ENCODE measurements around the gene SRRM2. TPM values are rescaled to one million over a fixed set of nuclear protein-coding genes. Genes with fewer than 3 reads are reported as not detected.
A peak's percentile ranks its signal among the peaks of the same experiment; 100 is the strongest.

Gene SRRM2
- total RNA-seq, 2 experiments from 2014 or later = 501 to 511 TPM

GRCh38 chr16:2815299-2815771, 62.9 kb downstream of the SRRM2 start:
- Mint-ChIP-seq H3K36me3 (ENCODE audit: low read depth) (no peaks in the 10 kb centered on the region), H3K27ac (no peak overlapping the region), H3K4me1 (ENCODE audit: low read depth) (peaks cover 3% of the 10 kb centered on the region), H3K9me3 (ENCODE audit: insufficient read depth) (no peaks in the 10 kb centered on the region), H3K4me3 (no peak overlapping the region), H3K27me3 (ENCODE audit: low read depth) (peaks cover under 1% of the 10 kb centered on the region)
- no peak for DNase-seq
- no peak for ATAC-seq
- POLR2A ChIA-PET = no interaction called here
- CTCF ChIA-PET = interaction anchor here (1.3 kb wide), 1 partner anchor 53 kb away, joined by 6 read pairs; no protein-coding TSS in a partner anchor

GRCh38 chr16:2816751-2817339, 64.4 kb downstream of the SRRM2 start, which contains the start of gene PRSS21:
Gene PRSS21 (plus strand): TSS chr16:2817237. CDS start chr16:2817269, 32 bp downstream.
- H3K9me3 Mint-ChIP-seq (ENCODE audit: insufficient read depth) = no peaks in the 10 kb centered on the region
- H3K4me1 Mint-ChIP-seq (ENCODE audit: low read depth) = peaks cover 3% of the 10 kb centered on the region
- peak within 1 kb of the TSS; percentile 25 for H3K27ac Mint-ChIP-seq
- H3K27me3 Mint-ChIP-seq (ENCODE audit: low read depth) = no peaks in the 10 kb centered on the region
- peak within 1 kb of the TSS; percentile 18 for H3K4me3 Mint-ChIP-seq
- ChIA-PET POLR2A (no interaction called here), CTCF (interaction anchor here (1.0 kb wide), 1 partner anchor 51 kb away, joined by 3 read pairs; no protein-coding TSS in a partner anchor)
- no peaks in the 10 kb centered on the region for H3K36me3 Mint-ChIP-seq (ENCODE audit: low read depth)
- ATAC-seq (peak; percentile 66), DNase-seq (peak; percentile 38)

GRCh38 chr16:2817340-2818271, 65.2 kb downstream of the SRRM2 start:
- Mint-ChIP-seq H3K27me3 (ENCODE audit: low read depth) (no peaks in the 10 kb centered on the region), H3K4me3 (peak overlapping the region; percentile 18), H3K27ac (peak overlapping the region; percentile 57), H3K9me3 (ENCODE audit: insufficient read depth) (no peaks in the 10 kb centered on the region), H3K4me1 (ENCODE audit: low read depth) (no peaks in the 10 kb centered on the region), H3K36me3 (ENCODE audit: low read depth) (no peaks in the 10 kb centered on the region)
- peak; percentile 43 for ATAC-seq
- peak; percentile 27 for DNase-seq
- ChIA-PET CTCF (interaction anchor here (1.0 kb wide), 1 partner anchor 50 kb away, joined by 3 read pairs; no protein-coding TSS in a partner anchor), POLR2A (no interaction called here)

DNA sequence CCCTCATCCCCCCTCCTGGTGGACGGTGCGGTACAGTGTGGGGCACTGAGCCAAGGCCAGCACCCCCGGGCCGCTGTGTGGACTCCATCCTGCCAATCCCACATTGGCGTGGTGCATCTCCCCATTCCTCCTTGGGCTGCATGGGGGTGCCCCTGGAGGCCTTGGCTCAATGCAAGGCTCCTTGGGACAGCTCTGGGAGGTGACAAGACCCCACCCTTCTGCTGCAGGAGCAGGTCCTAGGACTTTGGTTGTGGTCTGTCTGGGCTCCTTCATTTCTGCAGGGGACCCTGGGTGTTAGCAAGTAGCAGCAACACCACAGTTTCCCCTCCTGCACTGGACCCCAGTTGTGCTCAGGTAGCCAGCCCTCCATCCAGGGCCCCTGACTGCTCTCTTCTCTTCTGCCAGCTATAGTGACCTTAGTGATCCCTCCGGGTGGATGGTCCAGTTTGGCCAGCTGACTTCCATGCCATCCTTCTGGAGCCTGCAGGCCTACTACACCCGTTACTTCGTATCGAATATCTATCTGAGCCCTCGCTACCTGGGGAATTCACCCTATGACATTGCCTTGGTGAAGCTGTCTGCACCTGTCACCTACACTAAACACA, 65.9 kb downstream of the SRRM2 start:
- Mint-ChIP-seq H3K27ac (peak overlapping the region; percentile 57), H3K9me3 (ENCODE audit: insufficient read depth) (no peaks in the 10 kb centered on the region), H3K27me3 (ENCODE audit: low read depth) (no peaks in the 10 kb centered on the region), H3K4me3 (no peak overlapping the region), H3K36me3 (ENCODE audit: low read depth) (no peaks in the 10 kb centered on the region), H3K4me1 (ENCODE audit: low read depth) (no peaks in the 10 kb centered on the region)
- DNase-seq (no peak), ATAC-seq (no peak)
- ChIA-PET POLR2A (no interaction called here), CTCF (no interaction called here)

DNA sequence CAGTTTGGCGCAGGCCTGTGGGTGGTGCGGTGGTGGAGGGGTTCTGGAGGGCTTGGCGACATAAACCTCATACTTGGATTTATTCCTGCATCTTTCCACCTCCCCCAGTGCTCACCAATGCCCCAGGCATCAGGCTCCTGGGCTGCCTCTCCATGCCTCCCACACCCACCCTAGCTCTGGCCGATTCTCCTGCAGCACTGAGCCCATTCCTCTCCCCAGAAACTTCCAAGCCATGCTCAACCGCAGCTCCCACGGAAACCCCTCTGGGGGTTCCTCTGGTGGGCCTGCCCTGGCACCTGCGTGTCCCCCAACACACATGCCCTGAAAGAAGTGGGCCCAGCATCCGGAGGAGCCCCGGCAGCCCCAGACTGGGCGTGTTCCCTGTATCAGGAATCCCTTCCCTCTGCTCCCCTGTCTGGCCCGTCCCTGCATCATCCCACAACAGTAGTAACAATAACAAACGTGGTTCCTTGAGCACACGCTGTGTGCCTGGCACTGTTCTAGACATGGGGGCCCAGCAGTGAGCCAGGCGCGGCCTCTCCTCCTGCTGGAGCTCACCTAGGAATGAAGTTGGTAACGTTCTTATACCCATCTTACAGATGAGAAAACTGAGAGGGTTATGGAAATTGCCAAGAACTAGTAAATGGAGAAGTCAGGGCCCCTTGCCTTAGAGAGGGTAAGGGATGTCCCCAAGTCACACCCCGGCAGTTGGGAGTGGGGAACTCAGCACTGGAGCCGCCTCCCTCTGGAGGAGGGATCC, 66.9 kb downstream of the SRRM2 start:
- Mint-ChIP-seq H3K27ac (no peak overlapping the region), H3K27me3 (ENCODE audit: low read depth) (no peaks in the 10 kb centered on the region), H3K36me3 (ENCODE audit: low read depth) (no peaks in the 10 kb centered on the region), H3K9me3 (ENCODE audit: insufficient read depth) (no peaks in the 10 kb centered on the region), H3K4me3 (no peak overlapping the region), H3K4me1 (ENCODE audit: low read depth) (no peaks in the 10 kb centered on the region)
- ChIA-PET CTCF (interaction anchor here (1.0 kb wide), 1 partner anchor 49 kb away, joined by 3 read pairs; no protein-coding TSS in a partner anchor), POLR2A (no interaction called here)
- ATAC-seq = no peak
- DNase-seq = no peak

DNA sequence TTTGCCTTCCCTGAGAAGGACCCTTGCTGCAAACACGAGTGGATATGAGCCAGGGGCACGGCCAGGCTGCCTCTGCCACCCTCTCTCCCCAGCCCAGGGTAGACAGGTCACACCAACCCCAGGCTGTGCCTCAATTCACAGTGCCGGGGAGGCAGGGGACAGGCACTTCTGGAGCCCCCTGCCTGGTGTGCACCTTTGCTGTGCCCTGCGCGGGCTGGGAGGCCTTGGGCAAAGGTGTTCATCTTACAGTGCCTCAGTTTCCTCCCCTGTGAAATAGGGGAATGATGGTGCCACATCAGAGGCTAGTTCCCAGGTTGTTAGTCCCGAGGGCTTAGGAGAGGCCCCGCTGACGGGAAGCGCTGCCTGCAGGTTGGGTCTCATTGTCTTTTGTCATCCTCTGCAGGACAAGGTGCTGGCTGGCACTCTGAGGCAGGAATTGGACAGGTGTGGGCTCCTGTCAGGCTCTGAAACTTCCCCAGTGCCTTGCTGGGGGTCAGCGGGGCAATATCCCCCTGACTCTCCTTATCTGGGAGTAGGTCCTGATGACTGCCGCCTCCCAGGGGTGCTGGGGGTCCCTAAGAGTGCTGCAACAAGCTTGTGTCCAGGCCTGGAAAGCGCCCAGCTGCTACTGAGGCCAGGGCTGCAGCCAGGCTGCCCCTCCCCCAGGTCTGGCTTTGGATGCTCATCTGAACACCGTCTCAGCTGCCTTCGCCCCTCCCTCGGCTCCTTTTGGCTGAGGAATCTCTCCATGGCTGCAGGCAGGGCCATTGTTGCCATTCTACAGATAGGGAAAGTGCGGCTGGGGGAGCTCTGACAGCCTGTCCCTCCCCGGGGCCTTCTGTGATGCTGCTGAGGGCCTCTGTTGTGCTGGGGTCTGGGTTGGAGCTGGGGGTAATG, 67.7 kb downstream of the SRRM2 start:
- Mint-ChIP-seq H3K9me3 (ENCODE audit: insufficient read depth) (no peaks in the 10 kb centered on the region), H3K36me3 (ENCODE audit: low read depth) (no peaks in the 10 kb centered on the region), H3K27ac (no peak overlapping the region), H3K4me1 (ENCODE audit: low read depth) (no peaks in the 10 kb centered on the region), H3K27me3 (ENCODE audit: low read depth) (no peaks in the 10 kb centered on the region), H3K4me3 (no peak overlapping the region)
- ChIA-PET CTCF (interaction anchor here (1.0 kb wide), 1 partner anchor 48 kb away, joined by 3 read pairs; no protein-coding TSS in a partner anchor), POLR2A (no interaction called here)
- ATAC-seq = no peak
- DNase-seq = no peak

Other genes starting within 250 kb of the SRRM2 start
- gene ATP6V0C, start 238.7 kb upstream of the SRRM2 start, total RNA-seq = 100 to 1,000 TPM; 105 to 110 TPM
- 10 to 100 TPM; 54.0 to 58.5 TPM for gene AMDHD2, start 232.3 kb upstream of the SRRM2 start, total RNA-seq
- not detected for gene CEMP1, start 221.2 kb upstream of the SRRM2 start, total RNA-seq
- 10 to 100 TPM; 41.2 to 49.6 TPM for gene PDPK1, start 214.6 kb upstream of the SRRM2 start, total RNA-seq
- 10 to 100 TPM; 33.2 to 35.9 TPM for gene KCTD5, start 70.1 kb upstream of the SRRM2 start, total RNA-seq
- gene PRSS27, start 32.4 kb upstream of the SRRM2 start, total RNA-seq = 1 to 10 TPM in 1 of 2 experiments, under 1 TPM in 1; 0.70 to 1.0 TPM
- gene ELOB, start 24.6 kb downstream of the SRRM2 start, total RNA-seq = 100 to 1,000 TPM; 163 to 182 TPM
- gene PRSS33, start 34.9 kb downstream of the SRRM2 start, total RNA-seq = not detected
- gene PRSS41, start 45.8 kb downstream of the SRRM2 start, total RNA-seq = not detected
- 1 to 10 TPM; 5.2 to 6.0 TPM for gene PRSS21, start 64.6 kb downstream of the SRRM2 start, total RNA-seq
- 1 to 10 TPM; 2.9 to 3.7 TPM for gene ZG16B, start 77.7 kb downstream of the SRRM2 start, total RNA-seq
- gene PRSS22, start 105.5 kb downstream of the SRRM2 start, total RNA-seq = not detected
- 10 to 100 TPM; 22.5 to 22.8 TPM for gene FLYWCH2, start 130.6 kb downstream of the SRRM2 start, total RNA-seq
- gene FLYWCH1, start 159.3 kb downstream of the SRRM2 start, total RNA-seq = 10 to 100 TPM; 44.6 to 48.9 TPM
- gene KREMEN2, start 211.6 kb downstream of the SRRM2 start, total RNA-seq = under 1 TPM in 1 of 2 experiments, not detected in 1; 0.18 TPM
- 10 to 100 TPM; 53.6 to 57.7 TPM for gene PAQR4, start 216.7 kb downstream of the SRRM2 start, total RNA-seq
- 100 to 1,000 TPM; 144 to 160 TPM for gene PKMYT1, start 227.8 kb downstream of the SRRM2 start, total RNA-seq